GM18909 (cell line): ENCODE results near the gene EXOC7.
"Not testable (repeated sequence)": the region's sequence is repeated elsewhere in the genome, so short reads cannot be mapped to it uniquely, and the experiment has no call there.

Source experiments
- ATAC-seq: cut with Tn5 transposase; IDR thresholded peaks from one replicate; pipeline ENCODE4 v1.9.1; 2021; ENCODE audit warnings: mild to moderate bottlenecking; ENCODE audit not compliant: unreplicated experiment, poor library complexity

The EXOC7 gene

DNA sequence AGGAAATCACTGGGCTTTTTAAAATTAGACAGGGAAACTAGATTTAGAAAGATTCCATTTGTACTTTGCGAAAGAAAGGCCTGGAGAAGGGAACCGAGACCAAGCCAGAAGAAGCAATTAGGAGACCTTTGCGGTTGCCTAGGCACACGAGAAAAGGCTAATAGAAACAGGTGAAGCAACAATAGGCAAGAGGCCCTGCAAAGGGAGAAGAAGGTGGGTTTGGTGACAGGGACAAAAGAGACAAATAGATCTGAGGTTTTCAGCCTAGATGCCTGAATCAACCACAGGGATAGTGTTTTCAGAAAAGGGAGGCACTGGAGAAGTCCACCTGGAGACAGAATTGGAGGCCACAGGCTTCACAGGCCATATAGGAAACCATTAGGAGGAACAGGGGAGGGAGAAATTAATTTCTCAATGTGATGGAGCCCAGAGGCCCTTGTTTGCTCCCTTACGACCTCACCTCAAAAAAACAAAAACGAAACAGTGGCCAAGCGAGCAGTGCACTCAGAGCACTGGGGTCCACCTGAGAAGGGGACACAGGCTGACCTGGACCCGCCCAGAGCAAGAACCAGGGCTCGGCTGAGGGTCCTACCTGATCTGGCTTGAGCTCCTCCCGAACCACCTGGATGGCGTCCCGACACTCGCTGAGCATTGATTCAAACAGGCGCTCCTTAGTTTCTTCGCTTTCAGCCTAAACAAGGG lies 53.6 kb downstream of the EXOC7 start:
- no peak for ATAC-seq

DNA sequence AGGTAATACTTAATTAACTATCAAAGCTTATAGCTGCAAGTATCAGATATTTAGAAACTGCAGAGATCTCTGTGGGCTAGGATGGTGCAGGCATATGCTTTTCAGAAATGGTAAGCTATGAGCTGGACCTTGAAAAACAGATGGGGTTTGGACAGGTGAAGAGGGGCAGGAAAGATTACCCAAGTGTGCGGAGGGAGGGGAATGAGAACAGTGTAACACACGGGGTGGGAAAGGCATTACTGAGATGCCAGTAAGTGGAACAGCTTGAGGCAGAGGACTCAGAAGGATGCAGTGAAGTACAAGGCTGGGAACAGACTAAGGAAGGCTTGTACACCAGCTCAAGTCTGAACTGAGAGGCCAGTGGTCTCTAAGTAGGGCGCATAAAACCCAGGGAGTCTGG lies 54.3 kb downstream of the EXOC7 start:
- no peak for ATAC-seq

DNA sequence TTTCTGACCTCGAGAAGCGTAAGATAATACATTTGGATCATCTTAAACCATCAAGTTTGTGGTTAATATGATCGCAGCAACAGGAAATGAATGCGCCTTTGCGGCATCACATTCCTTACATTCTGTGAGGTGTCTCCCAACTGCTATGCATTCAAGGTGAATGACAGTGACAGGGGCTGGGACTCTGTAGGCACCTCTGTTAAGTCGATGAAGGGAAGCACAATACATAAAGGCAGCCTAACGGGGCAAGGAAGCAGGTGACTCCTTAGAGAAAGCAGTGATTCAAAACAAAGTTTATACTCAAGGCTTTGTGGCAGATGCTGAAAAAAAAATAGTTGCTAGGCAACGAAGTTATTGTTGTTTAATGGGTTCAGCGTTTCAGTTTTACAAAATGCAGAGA lies 54.9 kb downstream of the EXOC7 start:
- no peak for ATAC-seq

DNA sequence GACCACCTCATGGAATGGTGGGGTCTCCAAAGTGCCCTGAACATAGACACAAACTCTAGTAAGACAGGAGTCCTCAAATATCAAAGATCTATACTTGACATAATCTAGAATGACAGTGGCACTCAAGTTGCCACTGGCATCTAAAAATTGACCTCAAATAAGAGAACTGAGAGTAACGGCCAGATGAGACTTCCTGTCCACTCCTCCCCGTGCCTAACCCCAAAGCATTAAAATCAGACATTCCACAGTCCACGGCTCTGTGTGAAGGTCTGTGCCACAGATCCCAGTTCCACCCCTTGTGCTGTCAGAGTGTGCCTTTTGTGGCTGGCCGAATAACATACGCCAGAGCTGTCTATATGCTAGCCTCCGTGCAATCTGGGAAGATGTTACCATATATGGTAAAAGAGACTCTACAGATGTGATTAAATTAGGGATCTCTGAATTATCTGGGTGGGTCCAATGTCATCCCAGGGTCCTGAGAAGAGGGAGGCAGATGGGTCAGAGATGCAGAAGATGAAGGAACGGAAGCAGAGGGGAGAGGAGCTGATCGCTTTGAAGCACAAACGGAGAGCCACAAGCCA lies 55.5 kb downstream of the EXOC7 start:
- ATAC-seq: no peak

DNA sequence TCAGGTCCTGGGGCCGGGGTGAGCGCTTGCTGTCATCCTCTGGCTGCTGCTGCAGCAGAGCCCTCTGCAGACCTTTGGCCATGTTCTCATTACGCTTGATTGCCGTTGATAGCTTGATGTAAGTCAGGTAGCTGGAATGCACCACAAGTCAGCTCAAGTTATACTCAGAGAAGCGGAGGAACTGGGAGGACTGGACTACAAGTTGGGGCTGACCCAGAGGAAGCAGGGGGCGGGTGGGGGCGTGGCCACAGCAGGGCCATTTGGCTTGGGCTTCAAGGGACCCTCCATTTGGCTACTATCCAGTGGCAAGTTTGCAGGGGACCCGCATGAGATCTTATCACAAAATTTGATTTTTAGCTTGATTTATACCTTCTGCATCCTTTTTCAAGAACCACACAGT lies 57.5 kb downstream of the EXOC7 start:
- no peak for ATAC-seq

DNA sequence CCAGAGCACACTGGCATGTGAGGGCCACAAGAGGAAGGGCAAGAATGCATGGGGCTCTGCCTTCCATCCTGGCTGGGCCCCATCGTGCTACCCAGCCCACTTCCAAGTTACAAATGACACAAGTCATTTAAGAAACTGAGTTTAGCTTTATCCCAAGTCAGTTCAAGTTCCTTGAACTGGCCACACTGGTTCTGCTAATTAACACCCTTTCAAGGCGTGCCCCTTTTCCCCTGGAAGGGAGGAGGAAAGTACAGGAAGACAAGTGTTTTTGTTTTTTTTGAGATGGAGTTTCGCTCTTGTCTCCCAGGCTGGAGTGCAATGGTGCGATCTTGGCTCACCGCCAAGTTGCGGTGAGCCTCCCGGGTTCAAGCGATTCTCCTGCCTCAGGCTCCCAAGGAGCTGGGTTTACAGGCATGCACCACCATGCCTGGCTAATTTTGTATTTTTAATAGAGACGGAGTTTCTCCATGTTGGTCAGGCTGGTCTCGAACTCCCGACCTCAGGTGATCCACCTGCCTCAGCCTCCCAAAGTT lies 59.0 kb downstream of the EXOC7 start:
- ATAC-seq: not testable (repeated sequence)

DNA sequence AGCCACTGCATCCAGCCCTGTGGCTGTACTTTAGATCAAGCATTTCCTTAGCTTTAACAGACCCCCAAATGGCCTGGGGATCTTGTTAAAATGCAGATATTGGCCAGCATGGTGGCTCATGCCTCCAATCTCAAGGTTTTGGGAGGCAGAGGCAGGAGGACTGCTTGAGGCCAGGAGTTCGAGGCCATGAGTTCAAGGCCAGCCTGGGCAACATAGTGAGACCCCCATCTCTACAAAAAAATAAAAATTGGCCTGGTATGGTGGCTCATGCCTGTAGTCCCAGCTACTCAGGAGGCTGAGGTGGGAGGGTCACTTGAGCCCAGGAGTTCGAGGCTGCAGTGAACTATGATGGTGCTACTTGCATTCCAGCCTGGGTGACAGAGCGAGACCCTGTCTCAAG lies 60.7 kb downstream of the EXOC7 start:
- ATAC-seq: not testable (repeated sequence)

DNA sequence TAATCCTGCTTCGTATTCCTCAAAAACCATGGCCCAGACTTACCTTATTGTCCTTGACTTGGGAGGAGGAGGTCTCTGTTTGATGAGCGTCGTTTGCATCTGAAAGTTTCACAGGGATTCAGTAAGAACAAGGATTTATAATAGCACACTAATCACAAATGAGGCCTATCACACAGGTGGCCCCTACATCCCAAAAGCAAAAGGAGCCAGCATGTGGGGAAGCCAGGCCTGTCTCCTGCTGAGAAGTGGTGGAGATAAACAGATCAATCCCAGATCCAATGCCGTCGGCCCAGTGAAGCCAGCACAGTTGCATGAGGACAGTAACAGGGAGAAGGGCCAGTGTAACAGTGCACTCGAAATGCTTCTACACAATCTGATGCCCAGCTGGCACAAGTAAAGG lies 63.2 kb downstream of the EXOC7 start:
- ATAC-seq: no peak

DNA sequence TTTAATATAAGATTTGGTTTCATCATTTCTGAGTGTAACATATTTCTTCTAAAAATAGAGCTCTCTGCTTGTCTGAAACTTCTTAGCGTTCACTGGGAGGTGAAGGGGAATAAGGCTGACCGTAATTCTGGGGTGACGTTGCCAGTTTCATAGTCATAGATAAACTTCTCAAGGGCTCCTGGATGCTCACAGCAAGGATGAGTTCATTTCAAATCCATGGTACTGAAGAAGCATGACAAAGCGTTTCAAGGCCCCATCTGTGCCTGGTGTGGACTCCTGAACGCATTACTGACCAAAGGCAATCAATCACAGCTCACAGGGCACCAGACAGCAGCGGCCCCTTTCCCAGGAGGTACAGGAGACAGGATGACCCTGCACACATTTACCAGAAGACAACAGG lies 64.5 kb downstream of the EXOC7 start:
- ATAC-seq: no peak

DNA sequence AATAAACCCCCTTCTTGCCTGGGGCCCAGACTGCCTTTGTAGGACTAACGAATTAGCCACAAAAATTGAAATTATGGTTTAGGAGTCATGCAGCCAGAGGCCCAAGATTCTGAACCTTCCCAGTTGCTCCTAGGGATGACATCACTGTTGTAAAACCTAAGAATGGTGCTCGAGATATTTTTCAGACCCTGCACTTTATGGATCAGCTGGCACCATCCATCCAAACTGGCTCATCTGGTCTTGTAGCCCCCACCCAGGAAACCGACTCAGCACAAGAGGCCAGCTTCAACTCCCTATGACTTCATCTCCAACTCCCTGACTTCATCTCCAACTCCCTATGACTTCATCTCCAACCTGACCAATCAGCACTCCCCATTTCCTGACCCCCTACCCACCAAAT lies 65.5 kb downstream of the EXOC7 start:
- ATAC-seq: no peak

DNA sequence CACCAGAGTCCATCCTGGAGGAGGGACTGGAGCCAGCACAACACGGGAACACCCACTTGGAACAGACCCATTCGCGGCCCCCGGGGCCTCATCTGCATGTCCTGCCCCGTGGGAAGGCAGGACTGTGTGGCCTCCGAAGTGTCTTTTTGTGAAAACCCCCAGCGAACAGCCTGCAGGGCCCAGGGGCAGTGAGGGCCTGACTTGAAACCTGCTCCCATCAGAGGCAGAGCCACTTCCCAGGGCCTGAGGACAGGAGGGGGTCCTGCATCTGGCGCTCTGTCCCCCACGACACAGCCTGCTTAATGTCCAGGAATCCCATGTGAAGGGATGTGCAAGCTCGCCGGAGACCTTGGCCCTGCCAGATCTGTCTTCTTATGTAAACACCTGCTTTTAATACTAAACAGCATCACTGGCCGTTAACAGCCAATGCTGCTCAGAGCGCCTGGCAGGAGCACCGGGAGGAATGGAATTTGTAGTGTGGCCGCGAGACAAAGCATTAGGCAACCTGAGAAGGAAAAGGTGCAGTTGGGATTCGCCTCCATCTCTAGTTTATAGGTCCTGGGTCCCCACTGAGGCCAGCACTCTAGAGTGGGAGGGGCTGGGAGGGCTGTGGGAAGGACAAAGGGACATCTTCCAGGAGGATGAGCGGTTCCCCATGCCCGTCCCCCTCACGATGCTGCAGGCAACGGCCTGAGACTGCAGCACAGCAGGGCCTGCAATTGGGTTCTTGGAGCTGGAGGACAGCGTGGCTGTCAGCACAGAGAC lies 66.9 kb downstream of the EXOC7 start:
- ATAC-seq: no peak

DNA sequence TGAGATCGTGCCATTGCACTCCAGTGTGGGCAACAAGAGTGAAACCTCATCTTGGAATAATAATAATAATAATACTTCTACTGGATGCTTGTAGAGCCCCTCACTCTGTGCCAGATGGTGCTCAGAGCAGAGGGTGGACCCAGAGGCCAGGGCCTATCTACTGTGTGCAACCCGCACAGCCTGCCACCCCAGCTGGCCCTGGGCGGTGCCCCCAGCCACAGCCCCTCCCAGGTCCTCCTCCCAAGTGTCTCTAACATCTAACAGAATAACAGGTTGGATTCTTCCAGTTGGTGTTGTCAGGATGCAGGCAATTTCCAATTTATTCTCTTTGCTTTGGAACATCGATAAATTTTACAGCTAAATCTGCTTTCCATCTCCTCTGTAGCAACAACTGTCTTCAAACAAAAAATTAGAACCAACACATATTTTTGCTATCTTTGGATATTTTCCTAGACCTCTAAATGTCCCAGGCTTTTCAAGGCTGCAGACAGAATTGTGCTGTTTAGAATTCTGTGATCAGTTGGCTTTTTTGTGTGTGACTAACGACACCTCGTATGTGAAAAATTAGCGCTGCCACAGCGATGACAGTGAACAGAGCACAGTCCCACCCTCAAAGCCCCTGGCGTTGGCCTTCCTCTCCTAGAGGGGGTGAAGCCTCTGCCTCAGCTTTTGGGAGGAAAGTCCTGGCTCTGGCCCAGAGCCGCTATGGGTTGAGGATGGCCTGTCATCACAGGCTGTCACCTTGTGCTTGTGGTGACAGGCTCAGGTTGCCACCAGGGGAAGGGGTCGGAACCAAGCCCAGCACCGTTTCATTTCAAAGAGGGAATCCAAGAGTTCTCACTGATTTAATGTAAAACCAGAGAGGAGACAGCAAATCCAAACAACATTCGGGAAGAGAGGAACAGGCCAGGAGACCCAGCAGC lies 68.9 kb downstream of the EXOC7 start:
- no peak for ATAC-seq

DNA sequence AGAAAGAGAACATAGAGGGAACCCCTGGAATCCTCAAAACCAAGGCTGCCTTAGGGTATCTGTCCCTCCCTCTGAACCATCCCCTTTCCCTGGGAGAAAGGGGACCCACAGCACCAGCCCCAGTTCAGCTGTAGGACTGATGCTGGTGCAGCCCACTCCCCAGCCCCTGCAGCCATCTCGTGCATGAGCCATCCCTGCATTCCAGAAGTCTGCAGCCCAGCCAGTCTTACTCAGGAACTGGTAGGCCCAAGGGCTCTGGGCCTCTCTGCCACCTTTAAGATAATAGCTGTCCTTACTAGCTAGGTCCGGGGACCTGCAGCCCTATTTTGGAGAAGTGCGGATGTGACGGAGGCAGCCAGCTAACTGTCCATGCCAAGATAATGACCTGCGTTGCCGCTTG lies 70.4 kb downstream of the EXOC7 start:
- no peak for ATAC-seq

DNA sequence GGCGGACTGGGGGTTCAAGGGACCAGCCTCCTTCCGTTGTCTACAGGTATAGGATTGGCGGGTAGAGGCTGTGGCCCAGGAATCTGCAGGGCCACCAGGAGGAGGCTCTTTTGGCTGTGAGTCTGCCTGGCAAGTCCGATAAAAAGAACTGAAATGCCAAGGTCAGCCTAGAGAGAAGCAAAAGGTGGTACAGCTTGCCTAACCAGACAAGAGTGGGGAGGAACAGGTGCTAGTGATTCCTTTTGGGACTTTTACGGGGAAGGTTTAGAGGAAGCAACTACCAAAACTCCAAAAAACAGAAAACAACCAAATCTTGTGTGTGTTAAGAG lies 70.8 kb downstream of the EXOC7 start:
- ATAC-seq: no peak

DNA sequence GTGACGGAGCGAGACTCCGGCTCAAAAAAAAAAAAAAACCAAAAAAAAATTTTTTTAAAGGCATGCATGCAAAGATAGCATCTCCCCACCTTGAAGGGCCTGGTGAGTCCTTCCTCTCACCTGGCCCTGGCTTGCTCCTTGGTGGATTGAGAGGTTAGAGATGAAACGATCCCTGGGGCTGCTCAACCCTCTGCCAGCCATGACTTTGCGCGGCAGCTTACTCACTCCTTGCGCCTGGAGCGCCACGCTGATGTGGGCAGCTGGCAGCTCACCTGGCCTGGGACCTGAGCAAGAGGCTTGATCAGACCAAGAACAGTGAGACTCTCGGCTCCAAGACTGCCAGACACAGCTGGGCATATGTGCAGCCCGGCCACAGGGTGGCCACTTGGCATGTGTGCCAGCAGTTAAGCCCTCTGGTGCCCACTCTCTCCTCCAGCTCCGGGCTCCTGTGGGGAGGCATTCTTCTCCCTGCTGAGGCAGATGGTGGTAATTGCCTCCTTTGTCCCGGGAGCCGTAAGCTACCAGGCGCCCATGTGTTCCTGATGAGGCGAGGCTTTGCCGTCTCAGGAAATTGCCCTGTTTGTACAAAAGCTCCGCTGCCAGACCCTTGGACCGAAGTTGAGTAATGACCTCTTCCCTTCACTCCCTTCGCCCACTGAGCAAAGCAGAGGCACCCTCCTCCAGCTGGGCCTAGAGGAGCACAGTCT lies 71.4 kb downstream of the EXOC7 start:
- ATAC-seq: no peak
